Liver (tissue), 2 donors: ENCODE results near the gene PTMA.

Source experiments
- CTCF ChIP-seq: fragments of 150-350 bp; IDR thresholded peaks from 2 replicates; pipeline ENCODE4 v1.5.1; 2017; ENCODE audit warnings: improper control_type of control experiment, low read depth, low read length; ENCODE audit not compliant: missing input control
- MAX ChIP-seq: IDR thresholded peaks from 2 replicates; pipeline ENCODE4 v1.6.1; 2016; ENCODE audit warnings: antibody characterized with exemption
- donor health status: healthy.

GRCh38 chr2:231737761-231738160 is 29.4 kb downstream of the PTMA start:
- no peak for TF ChIP-seq CTCF
- TF ChIP-seq MAX = no peak
